Measurements from ENCODE around the gene UTS2B. TPM values are rescaled to one million over a fixed set of nuclear protein-coding genes. Genes with fewer than 3 reads are reported as not detected.

UTS2B gene
- total RNA-seq, 6 experiments from 2014 or later = 0.73 to 1.8 (median 1.0) TPM

DNA sequence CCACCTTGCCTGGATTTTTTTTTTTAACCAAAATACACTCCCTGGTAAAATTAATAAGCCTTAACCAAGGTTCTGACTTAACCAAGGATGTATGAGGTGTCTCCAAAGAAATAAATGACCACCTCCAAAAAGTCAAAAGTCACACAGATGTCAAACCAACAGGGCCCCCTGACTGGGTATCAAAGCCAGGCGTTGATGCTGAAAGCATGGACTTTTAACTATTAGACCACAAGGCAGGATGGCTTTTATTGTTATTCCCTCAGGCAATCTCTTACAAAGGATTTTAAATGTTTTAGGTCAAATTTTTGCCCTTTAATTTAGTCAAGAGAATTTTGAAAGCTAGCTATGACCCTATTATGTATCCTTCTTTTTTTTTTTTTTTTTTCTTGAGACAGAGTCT, 70.8 kb downstream of the UTS2B start:
- TF ChIP-seq, protein P1, sequence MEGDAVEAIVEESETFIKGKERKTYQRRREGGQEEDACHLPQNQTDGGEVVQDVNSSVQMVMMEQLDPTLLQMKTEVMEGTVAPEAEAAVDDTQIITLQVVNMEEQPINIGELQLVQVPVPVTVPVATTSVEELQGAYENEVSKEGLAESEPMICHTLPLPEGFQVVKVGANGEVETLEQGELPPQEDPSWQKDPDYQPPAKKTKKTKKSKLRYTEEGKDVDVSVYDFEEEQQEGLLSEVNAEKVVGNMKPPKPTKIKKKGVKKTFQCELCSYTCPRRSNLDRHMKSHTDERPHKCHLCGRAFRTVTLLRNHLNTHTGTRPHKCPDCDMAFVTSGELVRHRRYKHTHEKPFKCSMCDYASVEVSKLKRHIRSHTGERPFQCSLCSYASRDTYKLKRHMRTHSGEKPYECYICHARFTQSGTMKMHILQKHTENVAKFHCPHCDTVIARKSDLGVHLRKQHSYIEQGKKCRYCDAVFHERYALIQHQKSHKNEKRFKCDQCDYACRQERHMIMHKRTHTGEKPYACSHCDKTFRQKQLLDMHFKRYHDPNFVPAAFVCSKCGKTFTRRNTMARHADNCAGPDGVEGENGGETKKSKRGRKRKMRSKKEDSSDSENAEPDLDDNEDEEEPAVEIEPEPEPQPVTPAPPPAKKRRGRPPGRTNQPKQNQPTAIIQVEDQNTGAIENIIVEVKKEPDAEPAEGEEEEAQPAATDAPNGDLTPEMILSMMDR (IDR thresholded peaks at IDR 0.05) = no peak
- Mint-ChIP-seq H3K36me3 (ENCODE audit: low read depth) (no peaks in the 10 kb centered on the region), H3K9me3 (no peaks in the 10 kb centered on the region), H3K27me3 (ENCODE audit: insufficient read depth) (no peaks in the 10 kb centered on the region; the same call in 1 of the 2 replicates), H3K4me1 (ENCODE audit: low read depth) (peaks cover 56% of the 10 kb centered on the region), H3K4me3 (no peak overlapping the region), H3K27ac (no peak overlapping the region)
- no peak for DNase-seq

DNA sequence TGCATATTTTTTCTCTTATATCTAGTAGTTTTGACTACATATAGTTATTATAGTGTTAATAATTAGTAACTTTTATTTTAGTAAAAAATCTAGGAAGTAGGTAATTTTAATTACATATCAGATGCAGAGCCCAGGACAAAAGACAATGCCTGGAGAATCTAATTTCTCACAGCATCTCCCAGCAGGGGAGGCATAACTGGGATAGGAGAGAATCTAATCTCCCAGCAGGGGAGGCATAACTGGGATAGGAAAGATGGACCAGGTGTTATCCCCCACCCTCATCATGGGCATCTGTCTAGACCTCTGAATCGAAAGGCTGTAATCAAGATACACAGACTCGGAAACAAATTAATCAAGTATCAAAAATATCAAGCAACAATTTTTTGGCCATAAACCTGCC, 73.0 kb downstream of the UTS2B start:
- TF ChIP-seq, protein P1 (IDR thresholded peaks at IDR 0.05) = no peak
- no peak for DNase-seq
- no peaks in the 10 kb centered on the region; the same call in 1 of the 2 replicates for H3K27me3 Mint-ChIP-seq (ENCODE audit: insufficient read depth)
- peaks cover 59% of the 10 kb centered on the region for H3K4me1 Mint-ChIP-seq (ENCODE audit: low read depth)
- no peak overlapping the region; the same call in 1 of the 2 replicates for H3K27ac Mint-ChIP-seq
- H3K36me3 Mint-ChIP-seq (ENCODE audit: low read depth) = no peaks in the 10 kb centered on the region
- H3K9me3 Mint-ChIP-seq = no peaks in the 10 kb centered on the region
- H3K4me3 Mint-ChIP-seq = no peak overlapping the region

DNA sequence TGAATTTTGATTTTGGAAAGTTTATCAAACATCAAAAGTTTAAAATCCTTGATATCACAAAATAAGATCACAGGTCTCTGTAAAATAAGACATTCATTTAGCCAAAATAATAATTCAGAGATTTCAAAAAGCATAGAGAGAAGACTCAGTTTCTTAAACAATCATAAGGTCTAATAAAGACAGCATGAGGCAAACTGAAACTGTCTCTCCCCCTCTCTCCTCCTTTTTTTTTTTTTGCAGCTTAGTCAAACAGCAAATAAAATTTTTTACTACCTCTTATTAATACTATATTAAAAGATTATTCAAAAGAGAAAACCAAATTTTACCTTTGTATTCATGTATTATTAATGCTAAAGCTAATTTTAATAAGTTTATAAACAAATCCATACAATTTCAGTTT, 73.9 kb downstream of the UTS2B start:
- Mint-ChIP-seq H3K9me3 (no peaks in the 10 kb centered on the region), H3K27ac (no peak overlapping the region), H3K4me1 (ENCODE audit: low read depth) (peaks cover 59% of the 10 kb centered on the region), H3K36me3 (ENCODE audit: low read depth) (no peaks in the 10 kb centered on the region), H3K27me3 (ENCODE audit: insufficient read depth) (no peaks in the 10 kb centered on the region; the same call in 1 of the 2 replicates), H3K4me3 (peak overlapping the region; percentile 24; the same call in 1 of the 2 replicates)
- no peak for DNase-seq
- TF ChIP-seq, protein P1 (IDR thresholded peaks at IDR 0.05) = no peak

DNA sequence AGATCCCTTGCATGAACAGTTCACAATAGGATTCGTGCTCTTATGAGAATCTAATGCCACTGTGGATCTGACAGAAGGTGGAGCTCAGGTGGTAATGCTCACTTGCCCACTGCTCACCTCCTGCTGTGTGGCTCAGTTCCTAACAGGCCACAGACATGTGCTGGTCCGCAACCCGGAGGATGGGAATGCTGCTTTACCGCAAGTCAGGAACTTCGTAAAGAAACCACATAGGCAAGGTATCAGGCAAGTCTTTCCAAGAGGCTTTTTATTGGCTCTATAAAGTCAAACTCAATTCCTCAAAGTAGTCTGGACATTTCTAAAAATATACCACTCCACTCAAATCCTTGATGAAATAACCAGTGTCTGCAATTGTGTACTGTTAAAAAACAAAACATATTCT, 75.2 kb downstream of the UTS2B start:
- H3K4me3 Mint-ChIP-seq = no peak overlapping the region
- no peaks in the 10 kb centered on the region for H3K9me3 Mint-ChIP-seq
- TF ChIP-seq, protein P1 (IDR thresholded peaks at IDR 0.05) = no peak
- no peaks in the 10 kb centered on the region; the same call in 1 of the 2 replicates for H3K27me3 Mint-ChIP-seq (ENCODE audit: insufficient read depth)
- H3K36me3 Mint-ChIP-seq (ENCODE audit: low read depth) = no peaks in the 10 kb centered on the region
- H3K4me1 Mint-ChIP-seq (ENCODE audit: low read depth) = peaks cover 48% of the 10 kb centered on the region
- no peak for DNase-seq
- no peak overlapping the region for H3K27ac Mint-ChIP-seq

DNA sequence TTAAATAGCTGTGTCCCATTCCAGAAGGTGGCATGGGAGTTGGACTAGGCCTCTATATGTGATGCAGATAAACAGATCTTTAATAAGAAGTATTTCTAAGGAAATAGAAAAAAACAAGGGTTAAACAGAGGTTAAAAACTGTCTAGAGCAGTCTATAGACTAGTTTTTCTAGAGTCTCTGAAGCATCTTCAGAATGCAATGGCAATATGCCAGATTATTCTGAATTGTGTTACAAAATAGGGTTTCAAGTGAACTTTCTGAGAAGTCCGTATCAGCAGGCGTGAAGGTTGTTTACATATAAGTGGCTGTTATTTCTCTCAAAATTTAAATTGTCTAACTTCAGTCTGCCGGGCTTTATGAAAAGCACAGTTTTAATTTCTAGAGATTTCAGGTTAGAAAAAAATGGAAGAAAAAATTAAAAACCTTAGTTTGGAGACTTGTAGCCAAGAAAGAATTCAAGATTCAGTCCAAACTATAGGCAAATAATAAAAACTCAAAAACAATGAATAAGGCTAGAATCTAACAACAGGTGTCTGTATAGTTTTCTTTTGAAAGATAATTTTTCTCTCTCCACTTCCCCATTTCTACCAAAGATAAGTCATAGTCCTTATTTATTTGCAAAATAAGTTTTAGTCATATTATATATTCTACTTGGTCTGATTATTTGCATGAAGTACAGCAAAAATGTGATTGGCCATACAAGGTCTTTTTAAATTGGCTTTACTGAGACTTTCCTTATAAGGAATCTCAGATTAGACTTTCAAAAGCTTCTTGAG, 76.0 kb downstream of the UTS2B start:
- Mint-ChIP-seq H3K27me3 (ENCODE audit: insufficient read depth) (no peaks in the 10 kb centered on the region; the same call in 1 of the 2 replicates), H3K4me3 (no peak overlapping the region), H3K9me3 (no peaks in the 10 kb centered on the region), H3K4me1 (ENCODE audit: low read depth) (peaks cover 44% of the 10 kb centered on the region), H3K36me3 (ENCODE audit: low read depth) (no peaks in the 10 kb centered on the region), H3K27ac (no peak overlapping the region)
- TF ChIP-seq, protein P1 (IDR thresholded peaks at IDR 0.05) = no peak
- no peak for DNase-seq

Measured in HFFc6 (cell line).